ENCODE results near the gene CLDN11. TPM values are rescaled to one million over a fixed set of nuclear protein-coding genes. Genes with fewer than 3 reads are reported as not detected.

CLDN11 gene
- total and polyA plus RNA-seq, 4 donors = 328 to 479 (median 419) TPM

GRCh38 chr3:170410428-170411029, 8.1 kb upstream of the CLDN11 start:
- no peaks in the 10 kb centered on the region for H3K36me3 ChIP-seq (ENCODE audit: control insufficient read depth, insufficient read depth, low read length)
- H3K4me3 ChIP-seq (ENCODE audit: low read depth, low read length) = no peak overlapping the region
- H3K4me1 ChIP-seq (ENCODE audit: control insufficient read depth, insufficient read depth, low read length) = no peaks in the 10 kb centered on the region
- H3K27me3 ChIP-seq (ENCODE audit: control insufficient read depth, insufficient read depth, low read length) = no peaks in the 10 kb centered on the region
- WGBS (ENCODE audit: insufficient coverage) = no CpG with 5 or more reads among the region's 4 CpGs
- H3K27ac ChIP-seq (ENCODE audit: low read depth, low read length) = no peak overlapping the region
- H3K9me3 ChIP-seq (ENCODE audit: control insufficient read depth, insufficient read depth, low read length) = no peaks in the 10 kb centered on the region
- peak in 2 of 6 donors; percentile 52 to 67 for DNase-seq (ENCODE audit: low read depth in 4 of 6, low spot score in 6 of 6)

- H3K36me3 ChIP-seq (ENCODE audit: control insufficient read depth, insufficient read depth, low read length) = no peaks in the 10 kb centered on the region
- DNase-seq (ENCODE audit: low read depth in 4 of 6, low spot score in 6 of 6) = no peak
- no peak overlapping the region for H3K4me3 ChIP-seq (ENCODE audit: low read depth, low read length)
- WGBS (ENCODE audit: insufficient coverage) = 94% methylated on average over 2 of the region's 4 CpGs
- H3K27me3 ChIP-seq (ENCODE audit: control insufficient read depth, insufficient read depth, low read length) = peaks cover 5% of the 10 kb centered on the region
- no peaks in the 10 kb centered on the region for H3K9me3 ChIP-seq (ENCODE audit: control insufficient read depth, insufficient read depth, low read length)
- H3K27ac ChIP-seq (ENCODE audit: low read depth, low read length) = no peak overlapping the region
- H3K4me1 ChIP-seq (ENCODE audit: control insufficient read depth, insufficient read depth, low read length) = peaks cover 2% of the 10 kb centered on the region
Observed at GRCh38 chr3:170413291-170413690, 5.4 kb upstream of the CLDN11 start.

GRCh38 chr3:170414202-170414663, 4.4 kb upstream of the CLDN11 start:
- Histone ChIP-seq H3K4me3 (ENCODE audit: low read depth, low read length) (no peak overlapping the region), H3K27me3 (ENCODE audit: control insufficient read depth, insufficient read depth, low read length) (peaks cover 11% of the 10 kb centered on the region), H3K4me1 (ENCODE audit: control insufficient read depth, insufficient read depth, low read length) (peaks cover 9% of the 10 kb centered on the region), H3K36me3 (ENCODE audit: control insufficient read depth, insufficient read depth, low read length) (no peaks in the 10 kb centered on the region), H3K9me3 (ENCODE audit: control insufficient read depth, insufficient read depth, low read length) (no peaks in the 10 kb centered on the region), H3K27ac (ENCODE audit: low read depth, low read length) (no peak overlapping the region)
- DNase-seq (ENCODE audit: low read depth in 4 of 6, low spot score in 6 of 6) = peak in 5 of 6 donors; percentile 50 to 95 (median 66)
- 0% methylated on average over 1 of the region's 5 CpGs for WGBS (ENCODE audit: insufficient coverage)

GRCh38 chr3:170417090-170417489, 1.6 kb upstream of the CLDN11 start:
- Histone ChIP-seq H3K36me3 (ENCODE audit: control insufficient read depth, insufficient read depth, low read length) (no peaks in the 10 kb centered on the region), H3K27ac (ENCODE audit: low read depth, low read length) (no peak overlapping the region), H3K27me3 (ENCODE audit: control insufficient read depth, insufficient read depth, low read length) (peaks cover 16% of the 10 kb centered on the region), H3K9me3 (ENCODE audit: control insufficient read depth, insufficient read depth, low read length) (no peaks in the 10 kb centered on the region), H3K4me3 (ENCODE audit: low read depth, low read length) (no peak overlapping the region), H3K4me1 (ENCODE audit: control insufficient read depth, insufficient read depth, low read length) (peaks cover 29% of the 10 kb centered on the region)
- no peak for DNase-seq (ENCODE audit: low read depth in 4 of 6, low spot score in 6 of 6)
- 83% methylated on average over 1 of the region's 1 CpG for WGBS (ENCODE audit: insufficient coverage)

GRCh38 chr3:170419557-170420087, 954 bp downstream of the CLDN11 start:
- Histone ChIP-seq H3K4me3 (ENCODE audit: low read depth, low read length) (peak overlapping the region; percentile 68), H3K27ac (ENCODE audit: low read depth, low read length) (peak overlapping the region; percentile 86), H3K4me1 (ENCODE audit: control insufficient read depth, insufficient read depth, low read length) (peaks cover 31% of the 10 kb centered on the region), H3K27me3 (ENCODE audit: control insufficient read depth, insufficient read depth, low read length) (peaks cover 16% of the 10 kb centered on the region), H3K36me3 (ENCODE audit: control insufficient read depth, insufficient read depth, low read length) (no peaks in the 10 kb centered on the region), H3K9me3 (ENCODE audit: control insufficient read depth, insufficient read depth, low read length) (no peaks in the 10 kb centered on the region)
- under 1% methylated on average over 58 of the region's 58 CpGs for WGBS (ENCODE audit: insufficient coverage)
- peak in 2 of 6 donors; percentile 69 to 71 for DNase-seq (ENCODE audit: low read depth in 4 of 6, low spot score in 6 of 6)

GRCh38 chr3:170420307-170420821, 1.7 kb downstream of the CLDN11 start:
- 42% methylated on average over 13 of the region's 17 CpGs for WGBS (ENCODE audit: insufficient coverage)
- DNase-seq (ENCODE audit: low read depth in 4 of 6, low spot score in 6 of 6) = peak in 2 of 6 donors; percentile 48 to 51
- H3K36me3 ChIP-seq (ENCODE audit: control insufficient read depth, insufficient read depth, low read length) = no peaks in the 10 kb centered on the region
- no peaks in the 10 kb centered on the region for H3K9me3 ChIP-seq (ENCODE audit: control insufficient read depth, insufficient read depth, low read length)
- peaks cover 32% of the 10 kb centered on the region for H3K4me1 ChIP-seq (ENCODE audit: control insufficient read depth, insufficient read depth, low read length)
- H3K4me3 ChIP-seq (ENCODE audit: low read depth, low read length) = peak overlapping the region; percentile 68
- H3K27ac ChIP-seq (ENCODE audit: low read depth, low read length) = peak overlapping the region; percentile 86
- H3K27me3 ChIP-seq (ENCODE audit: control insufficient read depth, insufficient read depth, low read length) = peaks cover 16% of the 10 kb centered on the region

GRCh38 chr3:170421111-170421641, 2.5 kb downstream of the CLDN11 start:
- WGBS (ENCODE audit: insufficient coverage) = 37% methylated on average over 5 of the region's 12 CpGs
- Histone ChIP-seq H3K4me1 (ENCODE audit: control insufficient read depth, insufficient read depth, low read length) (peaks cover 38% of the 10 kb centered on the region), H3K27ac (ENCODE audit: low read depth, low read length) (peak overlapping the region; percentile 86), H3K27me3 (ENCODE audit: control insufficient read depth, insufficient read depth, low read length) (peaks cover 16% of the 10 kb centered on the region), H3K9me3 (ENCODE audit: control insufficient read depth, insufficient read depth, low read length) (no peaks in the 10 kb centered on the region), H3K4me3 (ENCODE audit: low read depth, low read length) (peak overlapping the region; percentile 44), H3K36me3 (ENCODE audit: control insufficient read depth, insufficient read depth, low read length) (no peaks in the 10 kb centered on the region)
- peak in 2 of 6 donors; percentile 21 to 46 for DNase-seq (ENCODE audit: low read depth in 4 of 6, low spot score in 6 of 6)

GRCh38 chr3:170421758-170422157, 3.1 kb downstream of the CLDN11 start:
- no peak for DNase-seq (ENCODE audit: low read depth in 4 of 6, low spot score in 6 of 6)
- peak overlapping the region; percentile 86 for H3K27ac ChIP-seq (ENCODE audit: low read depth, low read length)
- H3K36me3 ChIP-seq (ENCODE audit: control insufficient read depth, insufficient read depth, low read length) = no peaks in the 10 kb centered on the region
- H3K9me3 ChIP-seq (ENCODE audit: control insufficient read depth, insufficient read depth, low read length) = no peaks in the 10 kb centered on the region
- peaks cover 16% of the 10 kb centered on the region for H3K27me3 ChIP-seq (ENCODE audit: control insufficient read depth, insufficient read depth, low read length)
- H3K4me1 ChIP-seq (ENCODE audit: control insufficient read depth, insufficient read depth, low read length) = peaks cover 38% of the 10 kb centered on the region
- WGBS (ENCODE audit: insufficient coverage) = 75% methylated on average over 2 of the region's 2 CpGs
- H3K4me3 ChIP-seq (ENCODE audit: low read depth, low read length) = peak overlapping the region; percentile 44

- Histone ChIP-seq H3K27me3 (ENCODE audit: control insufficient read depth, insufficient read depth, low read length) (peaks cover 14% of the 10 kb centered on the region), H3K36me3 (ENCODE audit: control insufficient read depth, insufficient read depth, low read length) (no peaks in the 10 kb centered on the region), H3K27ac (ENCODE audit: low read depth, low read length) (peak overlapping the region; percentile 1), H3K4me1 (ENCODE audit: control insufficient read depth, insufficient read depth, low read length) (peaks cover 38% of the 10 kb centered on the region), H3K9me3 (ENCODE audit: control insufficient read depth, insufficient read depth, low read length) (no peaks in the 10 kb centered on the region), H3K4me3 (ENCODE audit: low read depth, low read length) (no peak overlapping the region)
- 79% methylated on average over 5 of the region's 8 CpGs for WGBS (ENCODE audit: insufficient coverage)
- no peak for DNase-seq (ENCODE audit: low read depth in 4 of 6, low spot score in 6 of 6)
Observed at GRCh38 chr3:170423001-170423615, 4.4 kb downstream of the CLDN11 start.
